ENCODE measurements around the gene CNN2.

- no peak for TF ChIP-seq CTCF (IDR thresholded peaks at IDR 0.05)
- no peak for TF ChIP-seq ZFX (IDR thresholded peaks at IDR 0.05; ENCODE audit: borderline replicate concordance)
Measured at GRCh38 chr19:1009981-1010538, 16.3 kb upstream of the CNN2 start.
